ENCODE data around the gene PNPLA6.
A peak's percentile ranks its signal among the peaks of the same experiment; 100 is the strongest.

PNPLA6 gene

GRCh38 chr19:7589822-7590221 lies 54.3 kb downstream of the PNPLA6 start:
- no peak for TF ChIP-seq CTCF (IDR thresholded peaks at IDR 0.05)
- H3K27ac ChIP-seq, result no peak overlapping the region
- no peak overlapping the region for H3K4me3 ChIP-seq
- DNase-seq (ENCODE audit: low spot score), result no peak

- Histone ChIP-seq H3K27ac (no peak overlapping the region), H3K4me3 (no peak overlapping the region)
- no peak for DNase-seq (ENCODE audit: low spot score)
- TF ChIP-seq CTCF (IDR thresholded peaks at IDR 0.05), result no peak
Observed at GRCh38 chr19:7590256-7590655, 54.7 kb downstream of the PNPLA6 start.

- DNase-seq (ENCODE audit: low spot score), result no peak
- Histone ChIP-seq H3K27ac (no peak within 1 kb of the TSS), H3K4me3 (peak within 1 kb of the TSS; percentile 62)
- no peak for TF ChIP-seq CTCF (IDR thresholded peaks at IDR 0.05)
Observed at GRCh38 chr19:7595466-7596133, 60.1 kb downstream of the PNPLA6 start, which contains the start of gene CAMSAP3. Gene CAMSAP3, plus strand, starts transcription at chr19:7595863. Its CDS starts 140 bp downstream, at chr19:7596003.

GRCh38 chr19:7596211-7596937 lies 60.9 kb downstream of the PNPLA6 start:
- Histone ChIP-seq H3K4me3 (peak overlapping the region; percentile 62), H3K27ac (no peak overlapping the region)
- no peak for TF ChIP-seq CTCF (IDR thresholded peaks at IDR 0.05)
- no peak for DNase-seq (ENCODE audit: low spot score)

- no peak overlapping the region for H3K4me3 ChIP-seq
- no peak for DNase-seq (ENCODE audit: low spot score)
- H3K27ac ChIP-seq, result no peak overlapping the region
Observed at GRCh38 chr19:7597689-7598088, 62.2 kb downstream of the PNPLA6 start.

GRCh38 chr19:7598180-7598579 lies 62.7 kb downstream of the PNPLA6 start:
- DNase-seq (ENCODE audit: low spot score), result no peak

More at GRCh38 chr19:7597689-7598088, 62.2 kb downstream of the PNPLA6 start:
- TF ChIP-seq CTCF (IDR thresholded peaks at IDR 0.05), result no peak

More at GRCh38 chr19:7598180-7598579, 62.7 kb downstream of the PNPLA6 start:
- no peak for TF ChIP-seq CTCF (IDR thresholded peaks at IDR 0.05)
- H3K27ac ChIP-seq, result no peak overlapping the region
- H3K4me3 ChIP-seq, result no peak overlapping the region
